ENCODE results near the gene FOXP1.

The FOXP1 gene

DNA sequence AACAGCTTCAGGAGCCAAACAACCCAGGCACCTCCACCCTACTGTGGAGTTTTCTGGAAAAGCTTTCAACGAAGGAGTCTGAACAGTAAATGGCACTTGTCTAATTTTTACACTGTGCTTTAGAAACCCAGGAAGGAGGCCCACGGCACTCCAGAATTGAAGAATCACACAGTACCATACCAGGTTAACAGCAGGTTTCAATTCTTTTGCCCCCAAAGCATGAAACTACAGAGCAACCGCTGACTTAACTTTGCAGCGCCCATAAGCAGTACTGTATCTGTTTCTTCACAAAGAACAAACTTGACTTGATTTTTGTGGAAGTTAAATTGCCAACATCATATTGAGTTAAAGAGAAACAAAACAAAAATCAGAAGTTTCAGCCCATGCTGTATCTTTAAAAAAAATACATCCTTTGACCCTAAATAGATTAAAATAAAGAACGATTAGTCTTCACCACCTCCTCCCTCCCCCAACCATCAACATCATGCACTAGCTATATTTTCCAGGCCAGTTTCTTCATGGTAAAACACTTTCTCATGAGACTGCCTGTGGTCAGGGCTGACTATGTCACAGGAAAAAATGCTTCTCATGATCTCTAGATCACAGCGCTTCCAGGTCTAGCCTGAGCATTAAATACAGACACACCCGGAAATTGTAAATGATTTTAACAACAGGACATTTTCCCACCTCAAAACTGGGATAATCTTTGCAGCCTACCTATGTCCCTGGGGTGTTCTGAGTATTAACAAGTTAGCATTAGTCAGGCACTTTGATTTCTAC is 456.3 kb downstream of the FOXP1 start:
- DNase-seq (ENCODE audit: low read depth), result no peak

DNA sequence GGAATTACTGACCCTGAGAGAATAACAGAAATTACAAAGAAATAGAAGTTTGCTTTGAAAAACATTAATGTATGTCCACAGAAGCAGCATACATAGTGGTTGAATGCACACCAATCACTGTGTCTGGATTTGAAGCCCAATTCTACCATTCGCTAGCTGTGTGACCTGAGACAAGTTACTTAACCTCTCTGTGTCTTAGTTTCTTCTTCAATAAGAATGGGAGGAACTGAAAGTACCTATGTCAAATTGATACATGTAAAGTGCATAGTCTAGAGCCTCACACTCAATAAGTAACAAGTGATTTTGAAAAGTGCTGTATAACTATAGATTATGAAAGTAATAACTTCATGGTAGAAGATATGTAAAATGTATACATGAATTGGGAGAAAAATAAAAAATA is 457.8 kb downstream of the FOXP1 start:
- DNase-seq (ENCODE audit: low read depth), result no peak

DNA sequence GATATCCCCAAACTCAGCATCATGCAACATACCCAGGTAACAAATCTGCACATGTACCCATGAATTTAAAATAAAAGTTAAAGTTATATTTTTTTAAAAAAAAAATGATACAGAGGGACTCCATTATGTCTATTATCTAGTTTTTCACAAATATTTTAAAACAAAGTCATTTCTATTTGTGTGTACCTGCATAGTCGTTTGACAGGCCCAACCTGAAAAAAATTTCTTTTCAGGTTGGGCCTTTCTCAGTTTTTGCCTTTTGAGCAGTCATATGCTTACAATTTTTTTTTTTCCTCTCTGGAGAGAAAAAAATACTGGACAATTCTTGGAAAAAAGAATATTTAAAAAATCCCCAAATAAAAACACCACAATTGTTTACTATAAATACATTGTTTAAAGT is 459.5 kb downstream of the FOXP1 start:
- DNase-seq (ENCODE audit: low read depth), result no peak

DNA sequence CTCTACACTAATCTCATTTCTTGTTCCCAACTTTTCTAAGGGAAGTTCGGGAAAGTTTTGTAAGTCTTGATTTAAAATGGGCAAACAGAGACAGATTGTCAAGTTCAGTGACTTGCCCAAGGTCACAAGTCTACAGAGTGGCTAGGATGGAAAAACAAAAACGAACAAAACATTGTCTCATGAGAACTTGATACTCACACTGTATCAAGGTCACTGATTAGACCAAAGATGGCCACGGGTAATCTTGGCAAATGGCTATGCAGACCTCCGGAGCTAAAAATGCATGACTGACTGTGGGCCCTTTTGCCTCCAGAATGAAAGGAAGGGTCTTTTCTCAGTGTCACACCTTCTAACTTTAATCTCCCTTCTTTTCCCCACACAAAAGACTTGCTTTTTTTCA is 460.9 kb downstream of the FOXP1 start:
- no peak for DNase-seq (ENCODE audit: low read depth)

DNA sequence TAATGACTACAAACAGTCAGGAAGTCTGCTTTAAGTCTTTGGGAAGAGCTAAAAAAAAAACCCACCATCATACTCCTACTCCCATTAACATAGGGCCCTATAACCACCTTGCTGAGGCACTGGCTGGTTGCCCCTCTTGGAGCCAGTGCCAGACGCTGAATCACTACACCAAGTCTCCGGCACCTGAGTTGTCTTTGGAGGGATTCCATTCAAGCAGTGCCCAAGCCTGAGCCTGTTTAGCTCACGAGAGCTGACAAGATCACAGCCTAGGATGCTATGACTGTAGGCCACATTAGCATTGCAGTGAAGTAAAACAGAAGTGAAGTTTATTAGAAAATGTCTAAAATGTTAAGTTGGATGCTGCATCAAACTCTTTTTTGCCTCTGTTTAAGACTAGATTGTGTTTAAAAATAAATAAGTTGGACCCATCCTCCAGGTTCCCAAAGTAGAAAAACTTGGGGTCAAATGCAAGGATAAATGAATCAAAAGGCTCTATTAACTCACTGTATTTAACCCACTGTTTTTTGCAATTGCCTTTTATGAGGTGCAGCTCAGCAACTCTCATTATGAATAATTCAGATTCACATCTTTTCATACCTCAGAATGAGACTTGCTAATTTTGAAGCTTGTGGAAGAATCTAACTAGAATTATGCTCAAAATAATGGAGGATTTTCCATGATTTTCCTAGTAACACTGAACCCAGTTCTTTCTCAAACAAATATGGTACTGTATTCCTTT is 461.9 kb downstream of the FOXP1 start:
- no peak for DNase-seq (ENCODE audit: low read depth)

DNA sequence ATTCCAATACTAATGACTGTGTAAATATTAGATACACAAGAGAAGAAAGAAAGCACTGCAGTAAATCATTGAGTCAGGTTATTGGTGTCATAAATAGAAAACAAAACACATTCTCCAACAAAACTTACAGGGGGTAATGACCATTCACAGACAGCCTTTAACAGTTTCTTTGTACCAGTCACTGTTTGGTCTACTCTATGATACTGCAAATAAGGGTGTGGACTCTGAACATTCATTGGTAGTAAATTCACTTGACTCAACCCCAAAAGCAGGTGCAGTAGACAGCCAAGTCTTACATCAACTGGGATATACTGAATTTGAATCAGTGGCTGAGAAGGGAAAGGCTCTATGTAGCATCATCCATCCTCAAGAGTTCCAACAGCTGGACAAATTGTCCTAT is 463.5 kb downstream of the FOXP1 start:
- no peak for DNase-seq (ENCODE audit: low read depth)

DNA sequence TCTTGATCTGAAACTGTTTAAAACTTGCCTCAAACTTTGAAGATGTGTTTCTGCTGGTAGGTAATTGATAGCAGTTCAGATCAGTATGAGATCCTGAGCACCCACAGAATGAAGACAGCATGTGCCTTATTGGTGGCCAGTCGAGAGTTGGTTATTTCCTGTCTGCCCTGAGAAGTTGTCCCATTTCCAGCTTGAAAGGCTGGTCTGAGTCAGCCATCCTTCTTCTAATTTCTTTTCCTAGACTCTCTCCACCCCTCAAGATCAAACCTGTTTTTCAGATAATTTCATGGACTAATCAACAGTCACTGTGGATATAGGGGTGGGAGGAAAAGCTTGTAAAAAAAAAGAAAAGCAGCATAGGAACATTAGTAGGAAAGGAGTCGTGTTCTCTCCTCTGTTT is 464.4 kb downstream of the FOXP1 start:
- no peak for DNase-seq (ENCODE audit: low read depth)

DNA sequence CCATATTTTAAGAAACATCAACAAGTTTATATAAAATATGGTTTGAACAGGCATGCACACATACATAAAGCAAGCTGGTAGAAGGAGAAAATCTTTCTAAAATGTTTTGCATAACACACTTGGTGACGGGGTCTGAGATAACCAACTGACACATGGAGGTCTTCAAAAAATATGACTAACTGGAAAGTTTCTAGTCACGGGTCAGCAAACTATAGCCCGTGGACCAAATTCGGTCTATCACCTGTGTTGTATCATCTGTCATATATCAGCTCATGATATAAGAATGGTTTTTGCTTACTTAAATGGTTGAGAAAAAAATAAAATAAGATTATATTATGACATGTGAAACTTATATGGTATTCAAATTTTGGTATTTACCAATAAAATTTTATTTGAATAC is 465.1 kb downstream of the FOXP1 start:
- DNase-seq (ENCODE audit: low read depth), result no peak

DNA sequence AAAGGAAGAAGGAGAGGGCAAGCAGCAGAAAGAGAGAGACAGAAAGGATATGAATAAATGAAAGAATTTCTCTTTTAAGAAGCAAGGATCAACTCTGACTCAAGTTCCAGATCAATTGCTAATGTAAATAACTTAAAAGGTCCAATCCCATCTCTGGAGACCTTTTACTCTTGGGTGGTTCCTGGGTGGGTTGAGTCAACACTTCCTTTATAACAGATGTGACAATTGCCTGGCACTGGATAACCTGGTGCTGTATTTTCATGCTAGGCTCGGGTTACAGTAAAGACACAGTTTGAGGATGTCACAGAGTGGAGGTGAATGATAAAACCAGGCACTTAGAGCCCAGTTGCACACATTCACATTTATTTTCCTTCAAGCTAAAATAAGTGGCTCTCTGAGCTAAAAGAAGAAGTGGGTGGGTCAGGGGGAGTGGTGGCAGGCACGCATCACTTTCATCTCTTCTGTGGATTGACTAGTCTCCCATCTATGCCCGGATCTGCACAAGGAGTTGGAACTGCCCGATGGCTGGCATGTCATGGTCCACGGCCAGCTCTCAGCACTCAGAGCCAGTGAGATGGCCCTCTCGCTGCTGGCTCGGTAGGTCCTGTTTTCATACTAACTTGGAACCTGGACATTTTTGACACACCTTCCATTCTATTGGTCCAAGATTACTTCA is 465.8 kb downstream of the FOXP1 start:
- DNase-seq (ENCODE audit: low read depth), result no peak

DNA sequence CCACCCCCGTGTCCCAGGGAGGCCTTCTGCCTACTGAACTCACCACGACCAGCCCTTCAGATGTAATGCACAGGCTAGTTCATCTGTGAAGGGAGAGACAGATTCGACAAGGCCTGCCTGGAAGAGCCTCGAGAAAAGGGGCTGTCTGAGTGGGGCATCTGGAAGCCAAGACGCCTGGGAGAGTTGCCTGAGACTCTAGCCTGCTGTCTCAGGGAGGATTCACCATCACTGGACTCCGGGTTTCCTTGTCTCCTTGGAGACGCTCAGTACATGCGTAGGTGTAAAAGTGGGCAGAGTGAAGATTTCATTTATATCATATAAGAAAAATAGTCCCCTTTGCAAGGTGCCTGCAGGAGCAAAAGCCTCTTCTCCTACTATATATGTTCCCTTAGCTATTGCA is 468.9 kb downstream of the FOXP1 start:
- DNase-seq (ENCODE audit: low read depth), result no peak

DNA sequence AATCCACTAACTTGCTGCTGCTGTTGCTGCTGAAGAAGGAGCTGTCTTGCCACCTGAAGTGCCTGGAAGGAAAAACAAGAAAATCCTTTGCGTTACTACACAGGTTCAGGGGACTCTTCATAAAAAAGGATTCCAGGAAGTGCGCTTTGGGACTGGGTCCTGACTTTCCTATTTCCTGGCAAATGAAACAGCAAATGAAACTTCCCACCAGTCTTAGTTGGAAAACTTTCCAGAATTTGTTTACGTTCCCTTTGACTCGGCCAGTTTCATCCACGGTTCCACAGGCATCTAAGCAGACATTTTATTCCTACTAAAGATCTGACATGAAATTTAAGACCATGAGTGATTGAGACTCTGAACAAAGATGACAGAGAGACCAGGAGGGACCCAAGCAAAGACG is 471.0 kb downstream of the FOXP1 start:
- DNase-seq (ENCODE audit: low read depth), result no peak

DNA sequence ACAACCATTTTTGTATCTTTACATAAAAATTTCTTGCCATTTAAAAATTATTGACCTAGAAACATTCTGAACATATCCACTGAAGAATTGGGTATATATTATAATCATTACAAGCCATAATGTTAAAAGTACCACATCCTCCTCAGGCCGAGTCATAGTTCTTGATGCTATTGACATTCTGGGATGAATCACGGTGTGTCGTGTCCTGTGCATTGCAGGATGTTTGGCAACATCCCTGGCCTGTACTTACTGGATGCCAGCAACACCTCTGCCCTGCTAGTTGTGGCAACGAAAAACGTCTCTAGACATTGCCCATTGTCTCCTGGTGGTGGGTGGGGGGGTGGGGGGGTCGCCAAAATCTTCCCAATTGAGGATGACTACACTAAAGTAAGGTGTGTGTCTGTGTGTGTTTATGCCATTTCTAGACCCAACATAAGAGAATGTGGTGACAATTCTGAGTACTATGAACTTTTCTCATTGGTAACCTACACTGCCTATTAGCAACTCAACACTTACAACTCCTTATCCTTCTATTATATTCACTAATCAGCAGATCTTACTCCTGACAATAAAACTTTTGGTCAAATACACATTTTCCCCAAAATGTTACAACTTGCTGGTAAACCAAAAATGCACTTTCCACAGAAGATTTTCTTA is 471.6 kb downstream of the FOXP1 start:
- DNase-seq (ENCODE audit: low read depth), result peak; percentile 93

DNA sequence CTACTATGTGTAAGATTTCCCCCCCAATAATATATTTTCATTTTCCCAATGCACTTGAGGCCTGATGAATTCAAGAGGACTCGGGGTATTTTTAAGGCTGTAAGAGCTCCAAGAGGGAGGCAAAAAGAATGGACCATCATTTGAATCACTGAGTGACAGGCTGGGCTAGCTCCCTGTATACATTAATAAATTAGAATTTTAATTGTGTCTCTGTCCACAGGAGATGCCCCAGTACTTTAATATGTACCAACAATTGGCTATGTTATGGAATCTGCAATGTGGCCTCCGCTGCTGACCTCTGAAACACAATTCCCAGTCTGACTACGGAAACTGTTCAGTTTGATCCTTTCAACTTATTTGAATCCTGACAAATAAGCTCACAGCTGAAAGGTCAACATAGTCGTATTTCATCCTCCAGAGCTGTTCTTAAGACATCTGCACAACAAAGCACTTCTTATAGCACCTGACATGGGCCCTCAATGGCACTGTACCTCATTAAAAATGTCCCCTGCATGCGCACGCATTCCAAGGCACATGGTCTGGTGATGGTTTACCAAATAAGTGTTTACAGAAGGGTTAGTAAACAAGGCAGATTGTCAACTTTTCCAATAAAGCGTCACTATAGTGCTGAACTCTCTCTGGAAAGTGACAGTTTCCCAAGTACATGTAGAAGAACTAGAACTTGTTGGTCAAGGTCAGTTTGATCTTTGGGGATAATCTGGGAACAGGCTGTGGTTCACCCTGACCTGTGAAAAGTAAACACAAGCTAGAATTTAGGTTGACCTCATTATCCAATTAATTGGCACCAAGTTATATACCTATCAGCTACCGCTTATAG is 472.9 kb downstream of the FOXP1 start:
- no peak for DNase-seq (ENCODE audit: low read depth)

DNA sequence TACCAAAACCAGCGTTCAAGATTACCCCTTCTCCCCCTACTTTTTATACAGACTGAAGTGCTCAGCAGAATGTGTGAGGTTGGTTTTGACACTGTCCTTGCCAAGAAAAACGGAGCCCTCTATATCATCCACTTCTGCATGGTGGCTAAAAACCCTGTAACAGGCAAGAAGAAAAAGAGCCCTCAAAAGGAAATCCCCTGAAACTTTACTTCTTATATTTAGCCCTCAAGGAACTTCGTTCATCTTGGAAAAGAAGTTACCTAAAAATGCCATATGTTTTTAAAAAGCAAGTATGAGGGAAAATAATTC is 473.6 kb downstream of the FOXP1 start:
- no peak for DNase-seq (ENCODE audit: low read depth)

DNA sequence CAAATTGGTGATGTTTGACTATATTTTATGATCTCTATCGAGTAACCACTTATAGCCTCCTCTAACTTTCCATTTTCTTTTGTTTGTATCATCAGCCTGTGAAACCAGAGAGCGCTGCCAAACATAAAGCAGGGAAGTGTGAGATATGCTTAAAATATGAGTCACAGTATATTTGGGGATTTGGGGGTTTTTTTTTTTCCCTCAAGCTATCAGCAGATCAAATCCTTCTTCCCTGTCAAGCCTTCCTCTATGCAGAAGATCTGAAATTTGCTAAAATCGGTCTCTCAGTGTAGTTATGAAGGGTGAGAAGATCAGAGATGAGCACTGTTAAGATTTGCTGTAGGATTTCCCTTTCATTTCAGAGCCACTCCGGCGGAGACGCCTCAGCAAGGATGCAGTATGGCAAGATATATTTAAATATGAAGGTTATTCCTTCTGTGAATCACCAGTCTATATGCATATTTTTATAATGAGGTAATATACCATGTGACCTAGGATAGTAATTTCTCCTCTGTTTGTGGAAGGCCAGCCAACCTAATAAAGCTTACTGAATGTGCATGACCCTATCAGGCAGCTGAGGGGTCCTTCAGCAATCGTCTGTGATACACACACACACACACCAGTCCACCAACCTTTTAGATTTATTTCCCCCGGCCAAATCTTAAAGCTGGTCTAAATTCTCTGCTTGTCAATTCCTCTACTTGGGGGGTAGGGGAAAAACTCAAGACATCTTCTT is 474.1 kb downstream of the FOXP1 start:
- DNase-seq (ENCODE audit: low read depth), result peak; percentile 89

DNA sequence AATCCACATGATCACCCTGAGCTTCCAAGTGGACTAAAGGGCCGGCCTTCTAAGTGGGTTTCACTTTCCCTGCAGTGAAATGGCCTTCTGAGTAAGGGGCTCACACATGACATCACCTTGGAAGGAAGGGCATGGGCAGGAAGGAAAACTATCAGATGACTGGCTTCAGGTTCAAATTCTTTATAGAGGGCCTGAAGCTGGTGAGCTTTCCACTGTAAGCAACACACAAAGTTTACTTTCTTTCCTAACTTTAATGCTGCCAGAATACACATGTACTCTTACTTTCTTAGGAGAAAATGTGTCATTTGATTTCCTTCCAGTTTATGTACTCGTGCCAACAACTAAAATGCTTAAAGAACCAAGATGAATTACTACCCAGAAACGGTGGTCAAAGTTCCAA is 475.6 kb downstream of the FOXP1 start:
- no peak for DNase-seq (ENCODE audit: low read depth)

DNA sequence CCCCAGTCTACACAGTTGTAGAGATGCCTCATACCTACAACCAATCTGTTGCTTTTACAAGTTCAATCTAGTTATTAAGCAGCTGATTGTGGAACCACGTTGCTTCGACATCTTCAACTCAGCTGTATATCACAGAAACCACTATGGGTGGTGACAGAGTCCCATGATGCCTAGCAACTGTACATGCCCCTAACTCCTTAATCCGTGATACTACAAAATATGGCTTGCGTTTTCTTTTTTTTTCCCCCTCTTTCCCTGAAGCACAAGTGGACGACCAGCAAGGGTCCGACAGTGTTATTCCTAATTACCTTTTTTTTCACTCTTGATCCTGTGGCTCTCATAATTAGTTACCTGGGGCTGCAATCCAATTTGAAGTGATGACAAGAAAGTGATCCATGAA is 478.6 kb downstream of the FOXP1 start:
- DNase-seq (ENCODE audit: low read depth), result no peak

DNA sequence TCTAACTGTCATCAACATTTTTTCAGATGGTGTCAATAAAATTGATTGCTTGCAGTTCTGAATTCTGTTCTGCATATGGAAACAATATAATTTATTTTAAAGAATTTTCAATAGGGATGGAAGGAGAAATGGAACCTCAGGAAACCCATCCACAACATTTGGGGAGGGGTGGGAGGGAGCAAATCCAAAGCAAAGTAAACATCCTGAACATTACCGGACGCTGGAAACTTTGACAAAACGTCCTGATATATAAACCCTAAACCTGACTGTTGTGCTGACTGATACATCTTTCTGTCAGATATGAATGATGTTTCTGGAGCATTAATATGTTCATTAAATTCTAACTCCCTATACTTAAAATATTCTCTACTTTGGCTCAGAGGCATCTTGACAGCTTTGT is 479.0 kb downstream of the FOXP1 start:
- DNase-seq (ENCODE audit: low read depth), result no peak

DNA sequence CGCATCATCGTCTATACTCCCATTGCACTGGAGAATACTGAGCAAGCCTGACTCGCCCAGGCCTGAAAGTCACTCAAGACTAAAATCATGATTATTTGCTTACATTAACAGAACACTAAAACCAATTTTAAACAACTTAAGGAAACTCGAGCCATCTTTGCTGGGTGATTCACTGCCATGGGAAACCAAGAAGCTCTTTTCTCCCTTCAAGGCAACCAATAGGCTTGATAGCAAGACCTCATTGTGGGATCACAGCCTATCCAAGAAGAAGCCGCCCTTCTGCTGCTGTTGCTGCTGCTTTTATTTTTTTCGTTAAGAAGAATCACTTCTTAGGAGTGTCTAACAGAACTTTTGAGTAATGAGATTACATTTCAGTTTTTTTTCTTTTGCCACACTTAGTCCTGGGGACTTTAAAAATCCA is 479.4 kb downstream of the FOXP1 start:
- DNase-seq (ENCODE audit: low read depth), result peak; percentile 56

DNA sequence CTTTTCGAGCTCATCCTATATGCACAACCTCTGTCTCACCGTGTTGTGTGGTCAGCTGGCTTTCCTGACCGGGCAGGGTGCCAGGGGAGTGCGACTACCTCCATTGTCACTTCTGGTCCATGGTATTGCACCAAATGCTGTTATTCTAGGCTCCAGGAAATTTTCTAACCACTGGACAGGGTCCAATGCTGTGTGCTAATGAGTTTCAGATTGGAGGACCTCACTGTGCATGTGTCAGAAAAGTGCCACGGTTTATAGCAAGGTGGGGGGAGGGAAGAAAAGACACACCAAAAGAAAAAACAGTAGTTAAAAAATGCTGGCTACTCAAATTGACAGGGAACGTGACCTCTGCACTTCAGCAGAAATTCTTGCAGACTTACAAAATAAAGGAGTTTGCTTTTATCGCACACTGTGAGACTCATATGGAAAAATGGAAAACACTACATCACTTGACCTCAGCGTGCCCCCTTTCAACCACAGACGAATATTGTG is 480.1 kb downstream of the FOXP1 start:
- DNase-seq (ENCODE audit: low read depth), result peak; percentile 68
